GM10248 (cell line): ENCODE results near the gene NDUFC1.

ENCODE experiments used
- CTCF ChIA-PET: fragments of 300-600 bp; sonication (Branson Sonifier 250); formaldehyde crosslinking; extraction: SDS; loops from one replicate; lab custom pipeline; 2021; ENCODE audit warnings: antibody characterized with exemption; lab: Yijun Ruan, JAX
- POLR2A ChIA-PET: fragments of 350-650 bp; sonication (Branson Sonifier 250); formaldehyde crosslinking; extraction: SDS; loops from one replicate; lab custom pipeline; 2020; ENCODE audit warnings: antibody characterized with exemption; lab: Yijun Ruan, JAX
- DNase-seq: peaks from one replicate; pipeline ENCODE4 v3.0.0; 2012; ENCODE audit errors: extremely low spot score
- TF ChIP-seq, protein P1 (sequence below): IDR thresholded peaks from 2 replicates; pipeline ENCODE4 v1.5.1; 2012; ENCODE audit warnings: mild to moderate bottlenecking, low read depth; ENCODE audit errors: extremely low read depth, missing control alignments, control extremely low read depth

The NDUFC1 gene

DNA sequence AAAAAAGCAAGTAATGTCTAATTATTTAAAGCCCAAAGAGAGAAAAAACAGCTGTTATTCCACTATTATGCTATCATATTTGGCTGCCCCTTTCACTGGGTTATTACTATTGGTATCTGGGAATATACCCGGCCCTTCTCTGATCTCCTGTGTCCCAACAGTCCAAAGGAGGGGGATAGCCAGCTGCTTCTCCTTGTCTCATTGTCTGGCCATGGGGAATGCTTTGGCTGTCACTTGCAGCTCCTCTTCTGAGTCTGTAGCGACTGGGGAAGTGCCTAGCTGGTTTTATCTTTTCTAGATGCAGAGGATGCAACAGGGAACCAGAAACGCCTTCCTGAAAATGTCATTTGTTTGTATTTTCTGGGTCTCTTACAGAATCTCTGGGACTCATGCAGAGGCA lies 56.1 kb downstream of the NDUFC1 start:
- POLR2A ChIA-PET = no interaction called here
- DNase-seq = no peak
- CTCF ChIA-PET = interaction anchor here (0.7 to 1.0 kb wide), 3 partner anchors 9 to 50 kb away, joined by 3 read pairs; no protein-coding TSS in a partner anchor
- TF ChIP-seq, protein P1, sequence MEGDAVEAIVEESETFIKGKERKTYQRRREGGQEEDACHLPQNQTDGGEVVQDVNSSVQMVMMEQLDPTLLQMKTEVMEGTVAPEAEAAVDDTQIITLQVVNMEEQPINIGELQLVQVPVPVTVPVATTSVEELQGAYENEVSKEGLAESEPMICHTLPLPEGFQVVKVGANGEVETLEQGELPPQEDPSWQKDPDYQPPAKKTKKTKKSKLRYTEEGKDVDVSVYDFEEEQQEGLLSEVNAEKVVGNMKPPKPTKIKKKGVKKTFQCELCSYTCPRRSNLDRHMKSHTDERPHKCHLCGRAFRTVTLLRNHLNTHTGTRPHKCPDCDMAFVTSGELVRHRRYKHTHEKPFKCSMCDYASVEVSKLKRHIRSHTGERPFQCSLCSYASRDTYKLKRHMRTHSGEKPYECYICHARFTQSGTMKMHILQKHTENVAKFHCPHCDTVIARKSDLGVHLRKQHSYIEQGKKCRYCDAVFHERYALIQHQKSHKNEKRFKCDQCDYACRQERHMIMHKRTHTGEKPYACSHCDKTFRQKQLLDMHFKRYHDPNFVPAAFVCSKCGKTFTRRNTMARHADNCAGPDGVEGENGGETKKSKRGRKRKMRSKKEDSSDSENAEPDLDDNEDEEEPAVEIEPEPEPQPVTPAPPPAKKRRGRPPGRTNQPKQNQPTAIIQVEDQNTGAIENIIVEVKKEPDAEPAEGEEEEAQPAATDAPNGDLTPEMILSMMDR = no peak

DNA sequence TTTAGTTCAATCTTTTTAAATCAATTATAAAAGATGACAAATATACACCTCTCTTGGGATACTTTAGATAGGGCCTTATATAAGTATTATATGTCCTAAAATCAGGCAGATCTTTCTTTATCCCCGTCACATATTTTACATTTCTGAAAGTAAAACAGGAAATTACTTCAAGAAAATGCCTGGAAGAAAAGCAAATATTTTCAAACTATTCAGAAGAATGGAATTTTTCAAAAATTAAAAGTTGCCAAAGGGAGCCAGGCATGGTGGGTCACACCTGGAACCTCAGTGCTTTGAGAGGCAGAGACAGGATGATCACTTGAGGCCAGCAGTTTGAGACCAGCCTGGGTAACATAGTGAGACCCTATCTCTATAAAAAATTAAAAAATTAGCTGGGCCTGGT lies 56.7 kb downstream of the NDUFC1 start:
- CTCF ChIA-PET = interaction anchor here (0.7 to 1.0 kb wide), 3 partner anchors 9 to 50 kb away, joined by 3 read pairs; no protein-coding TSS in a partner anchor
- TF ChIP-seq, protein P1 = no peak
- no peak for DNase-seq
- POLR2A ChIA-PET = no interaction called here

DNA sequence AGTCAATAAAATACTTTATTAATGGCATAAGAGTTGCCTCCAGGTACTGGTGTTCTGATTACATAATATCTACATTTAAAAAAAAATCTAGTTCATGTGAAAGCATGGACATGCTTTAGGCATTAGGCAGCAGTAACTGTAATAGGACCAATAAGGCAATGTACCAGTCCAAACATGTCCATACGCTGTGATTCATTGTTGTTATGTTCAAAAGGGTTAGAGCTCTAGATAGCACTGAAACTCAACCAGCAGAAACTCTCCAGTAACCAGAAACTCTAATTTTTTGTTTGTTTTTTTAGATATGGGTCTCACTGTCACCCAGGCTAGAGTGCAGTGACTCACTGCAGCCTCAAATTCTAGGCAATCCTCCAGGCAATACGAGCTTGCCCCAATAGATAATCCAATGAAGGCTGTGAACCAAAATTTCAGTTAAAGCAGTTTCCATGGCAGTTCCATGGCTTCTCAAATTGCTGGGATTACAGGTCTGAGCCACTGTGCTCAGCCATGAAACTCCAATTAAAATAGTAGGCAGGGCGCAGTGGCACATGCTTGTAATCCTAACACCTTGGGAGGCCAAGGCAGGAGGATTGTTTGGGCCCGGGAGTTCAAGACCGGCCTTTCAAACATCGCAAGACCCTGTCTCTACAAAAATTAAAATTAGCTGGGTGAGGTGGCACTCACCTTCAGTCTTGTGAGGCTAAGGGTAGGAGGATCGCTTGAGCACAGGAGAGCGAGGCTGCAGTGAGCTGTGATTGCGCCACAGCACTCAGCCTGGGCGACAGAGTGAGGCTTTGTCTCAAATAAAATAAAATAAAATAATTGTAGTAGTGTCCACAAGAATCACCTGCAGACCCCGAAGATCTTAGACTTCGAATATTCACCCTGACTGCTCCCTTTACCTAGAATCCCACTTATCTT lies 58.6 kb downstream of the NDUFC1 start:
- DNase-seq = no peak
- TF ChIP-seq, protein P1 = no peak
- ChIA-PET POLR2A (no interaction called here), CTCF (interaction anchor here (0.9 to 1.6 kb wide), 6 partner anchors 10 to 144 kb away, joined by 3 to 4 read pairs (median 3); no protein-coding TSS in a partner anchor)

DNA sequence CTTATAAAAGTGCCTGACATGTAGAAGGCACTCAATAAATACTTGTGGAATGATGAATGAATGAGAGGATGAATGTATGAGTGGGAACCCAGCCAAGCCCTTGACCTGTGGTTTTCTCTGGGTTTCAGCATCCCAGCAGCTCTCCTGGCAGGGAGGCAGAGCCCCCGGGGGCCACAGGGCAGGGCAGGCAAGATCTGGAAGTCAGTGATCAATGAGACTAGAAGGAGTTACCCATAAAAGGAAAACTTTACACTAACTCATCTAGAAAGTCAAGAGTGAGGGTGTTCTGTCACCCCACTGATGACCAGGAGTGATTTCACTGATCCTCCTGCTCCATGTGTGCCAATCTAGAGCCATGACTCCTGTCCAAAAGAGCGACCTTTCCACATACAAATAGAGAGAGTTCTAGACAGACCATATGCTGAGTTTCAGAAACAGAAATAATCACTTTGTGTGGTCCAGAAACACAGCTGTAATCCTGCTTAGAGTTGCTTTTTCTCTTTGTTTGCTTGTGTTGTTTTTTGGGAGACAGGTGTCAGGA lies 59.7 kb downstream of the NDUFC1 start:
- DNase-seq = no peak
- ChIA-PET POLR2A (no interaction called here), CTCF (interaction anchor here (0.9 to 1.6 kb wide), 3 partner anchors 17 to 143 kb away, joined by 3 to 4 read pairs (median 4); no protein-coding TSS in a partner anchor)
- TF ChIP-seq, protein P1 = no peak

DNA sequence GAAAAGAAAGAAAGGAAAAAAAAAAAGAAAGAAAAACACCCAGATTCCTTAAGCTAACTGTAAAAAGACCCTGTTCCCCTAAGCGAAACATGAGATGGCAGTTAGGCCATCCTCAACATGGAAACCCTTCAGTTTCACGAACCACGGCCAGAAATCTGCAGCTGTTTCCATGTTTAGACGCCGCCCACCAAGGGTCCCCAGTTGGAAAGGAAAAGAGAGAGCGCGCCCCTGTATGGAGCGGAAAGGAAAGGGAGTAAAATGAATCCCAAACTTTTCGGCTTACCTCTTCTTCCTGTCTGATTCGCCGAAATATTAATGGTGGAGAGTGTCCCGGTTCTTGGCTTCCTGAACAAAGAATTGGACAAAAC lies 60.5 kb downstream of the NDUFC1 start:
- no peak for DNase-seq
- TF ChIP-seq, protein P1 = no peak
- ChIA-PET POLR2A (no interaction called here), CTCF (interaction anchor here (1.6 to 2.2 kb wide), 2 partner anchors 12 to 24 kb away, joined by 4 to 7 read pairs; no protein-coding TSS in a partner anchor)

DNA sequence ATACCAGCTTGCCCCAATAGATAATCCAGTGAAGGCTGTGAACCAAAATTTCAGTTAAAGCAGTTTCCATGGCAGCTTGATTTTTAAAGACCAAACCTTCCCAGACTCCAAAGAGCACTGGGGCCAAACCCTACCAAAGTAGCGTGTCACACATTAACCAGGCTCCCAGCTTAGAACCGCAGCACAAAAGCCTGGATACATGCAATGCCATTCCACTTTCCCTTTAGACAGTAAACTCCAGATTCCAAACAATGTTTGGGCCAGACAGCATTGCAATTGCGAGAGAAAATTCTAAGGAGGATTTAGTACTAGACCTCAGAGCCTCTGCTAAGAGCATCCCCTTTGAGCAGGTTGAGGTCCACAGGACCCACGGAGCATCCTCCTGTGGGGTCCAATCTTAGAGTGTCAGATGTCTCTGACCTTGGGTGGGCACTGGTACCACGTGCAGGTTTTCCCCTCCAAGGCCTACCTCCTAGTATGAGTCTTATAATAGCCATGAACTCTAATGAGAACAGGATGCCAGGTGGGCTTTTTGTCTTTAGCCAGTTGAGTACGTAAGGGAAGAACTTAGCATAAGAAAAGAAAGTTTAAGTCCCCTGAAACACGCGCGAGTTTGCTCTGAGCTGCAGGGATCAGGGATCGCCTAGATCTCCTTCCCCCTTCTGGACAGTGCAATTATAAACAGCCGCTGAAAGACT lies 61.0 kb downstream of the NDUFC1 start:
- ChIA-PET POLR2A (no interaction called here), CTCF (interaction anchor here (1.2 to 2.2 kb wide), 4 partner anchors 9 to 141 kb away, joined by 3 to 7 read pairs (median 4); no protein-coding TSS in a partner anchor)
- no peak for DNase-seq
- TF ChIP-seq, protein P1 = no peak
